ENCODE measurements around the gene CCN5. TPM values are rescaled to one million over a fixed set of nuclear protein-coding genes. Genes with fewer than 3 reads are reported as not detected.

CCN5 gene
- total and polyA plus RNA-seq, 2 of the 8 experiments (the other 6 are each of a cell fraction or from before 2014, with no cell fraction given), result not detected

DNA sequence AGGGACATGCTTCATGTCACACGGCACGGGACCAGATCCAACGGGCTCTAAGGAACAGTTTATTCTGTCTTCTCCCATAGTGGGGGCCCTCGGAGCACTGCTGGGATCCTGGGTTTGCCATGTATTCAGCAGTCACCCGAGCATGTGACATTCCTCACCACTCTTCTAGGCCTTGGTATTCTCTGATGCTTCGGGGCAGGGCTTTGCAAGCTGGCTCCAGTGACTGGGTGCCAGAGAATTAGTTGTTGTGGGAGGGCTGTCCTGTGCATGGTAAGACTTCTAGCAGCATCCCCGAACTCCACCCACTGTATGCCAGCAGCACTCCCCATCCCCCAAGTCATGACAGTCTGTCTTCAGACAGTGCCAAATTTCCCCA is 5.4 kb downstream of the CCN5 start (continued):
- TF ChIP-seq SAP30 (IDR thresholded peaks at IDR 0.05; ENCODE audit: insufficient read depth, insufficient replicate concordance, low read length), result no peak
- TF ChIP-seq EP300 (IDR thresholded peaks at IDR 0.05; ENCODE audit: borderline replicate concordance in 1 of 2, low read depth in 2 of 2, low read length in 2 of 2), result no peak
- no peak for TF ChIP-seq SIX5 (IDR thresholded peaks at IDR 0.05; ENCODE audit: low read depth, low read length)
- TF ChIP-seq HDAC6 (IDR thresholded peaks at IDR 0.05; ENCODE audit: low read depth, low read length), result no peak

All from H1 (cell line).